Panc1 (cell line): ENCODE results near the gene ZBTB20. TPM values are rescaled to one million over a fixed set of nuclear protein-coding genes. Genes with fewer than 3 reads are reported as not detected.

Experiments used
- ATAC-seq: fragments of 200-7000 bp; cut with Tn5 transposase; 2 replicates; pipeline ENCODE4 v1.9.1; 2020; ENCODE audit warnings: mild to moderate bottlenecking, moderate library complexity
- BruUV-seq: library from RNA; stranded (reverse); fragments of 400-500 nt; replicated peaks from 2 replicates; lab custom pipeline; 2021; lab: Mats Ljungman, UMichigan
- CTCF ChIA-PET: fragments of 300-600 bp; sonication (Branson Sonifier 250); formaldehyde crosslinking; loops from one replicate; lab custom pipeline; 2022; ENCODE audit warnings: antibody characterized with exemption; lab: Charles Lee
- POLR2A ChIA-PET: fragments of 300-600 bp; sonication (Branson Sonifier 250); formaldehyde crosslinking; loops from one replicate; lab custom pipeline; 2022; ENCODE audit warnings: antibody characterized with exemption; lab: Charles Lee
- DNase-seq: peaks from one replicate; pipeline ENCODE4 v3.0.0-alpha.2; 2010; ENCODE audit warnings: low read depth, low spot score
- H3K27ac ChIP-seq: 2 replicates; pipeline ENCODE4 v1.5.1; 2011; ENCODE audit warnings: mild to moderate bottlenecking, low read length, inconsistent platforms
- H3K27me3 ChIP-seq: fragments of 200-500 bp; sonication (Bioruptor generic); 2 replicates; pipeline ENCODE4 v1.6.0; 2014; ENCODE audit warnings: low read length, inconsistent platforms; ENCODE audit not compliant: control insufficient read depth, insufficient read depth
- H3K36me3 ChIP-seq: fragments of 200-500 bp; sonication (Bioruptor generic); 2 replicates; pipeline ENCODE4 v1.5.1; 2014; ENCODE audit warnings: inconsistent platforms, mild to moderate bottlenecking, low read length, moderate library complexity; ENCODE audit not compliant: control insufficient read depth, insufficient read depth
- H3K4me1 ChIP-seq: 2 replicates; pipeline ENCODE4 v1.5.1; 2011; ENCODE audit warnings: inconsistent platforms, mild to moderate bottlenecking, low read length, moderate library complexity; ENCODE audit not compliant: control insufficient read depth, insufficient read depth
- H3K4me3 ChIP-seq, 2 experiments: 2 replicates each; pipeline ENCODE4 v1.5.1; 2011 to 2012; ENCODE audit warnings: low read depth in 2 of 2, low read length in 2 of 2, mild to moderate bottlenecking in 2 of 2, inconsistent platforms in 1 of 2, moderate library complexity in 1 of 2
- H3K9me3 ChIP-seq: fragments of 200-500 bp; sonication (Bioruptor generic); 2 replicates; pipeline ENCODE4 v1.5.1; 2014; ENCODE audit warnings: low read depth, mild to moderate bottlenecking, inconsistent platforms, low read length, moderate library complexity; ENCODE audit not compliant: control insufficient read depth, insufficient read depth
- POLR2AphosphoS5 ChIP-seq: IDR thresholded peaks from 2 replicates; pipeline ENCODE4 v1.6.1; 2012; ENCODE audit warnings: mild to moderate bottlenecking, low read depth, low read length, moderate library complexity
- SIN3A ChIP-seq: IDR thresholded peaks from 2 replicates; pipeline ENCODE4 v1.6.1; 2012; ENCODE audit warnings: low read depth, mild to moderate bottlenecking, low read length, moderate library complexity, borderline replicate concordance; ENCODE audit not compliant: insufficient read depth
- TCF7L2 ChIP-seq: IDR thresholded peaks from 2 replicates; pipeline ENCODE4 v1.6.1; 2011; ENCODE audit warnings: mild to moderate bottlenecking, low read depth, low read length, inconsistent platforms
- in situ Hi-C: cut with HindIII; loops from 2 replicates; pipeline ENCODE4 v1.10.0; 2016; ENCODE audit warnings: low sequenced_read_pairs, low pct_unique_long_range_greater_than_20kb
- intact Hi-C: fragments of 100-400 bp; cut with micrococcal nuclease; formaldehyde crosslinking; loops from one replicate; pipeline ENCODE4 v1.10.0; 2022; ENCODE audit not compliant: unreplicated experiment
- total RNA-seq: library from RNA; stranded (reverse); gene quantifications from one replicate; pipeline ENCODE4 v1.2.1, GENCODE V29; 2021; ENCODE audit not compliant: unreplicated experiment
- TF ChIP-seq, protein P1 (sequence below): fragments of 450-650 bp; IDR thresholded peaks from 2 replicates; pipeline ENCODE4 v1.5.1; 2017; ENCODE audit warnings: mild to moderate bottlenecking
- TF ChIP-seq, protein P2 (sequence below), 2 experiments: IDR thresholded peaks; 2 replicates each; pipeline ENCODE4 v1.6.1; 2011 to 2012; ENCODE audit warnings: low read depth in 2 of 2, control low read depth in 1 of 2, low read length in 1 of 2, mild to moderate bottlenecking in 1 of 2, moderate library complexity in 1 of 2; ENCODE audit not compliant: insufficient read depth in 1 of 2

ZBTB20 gene
- total RNA-seq, 1 experiment from 2014 or later, result 4.1 TPM

DNA sequence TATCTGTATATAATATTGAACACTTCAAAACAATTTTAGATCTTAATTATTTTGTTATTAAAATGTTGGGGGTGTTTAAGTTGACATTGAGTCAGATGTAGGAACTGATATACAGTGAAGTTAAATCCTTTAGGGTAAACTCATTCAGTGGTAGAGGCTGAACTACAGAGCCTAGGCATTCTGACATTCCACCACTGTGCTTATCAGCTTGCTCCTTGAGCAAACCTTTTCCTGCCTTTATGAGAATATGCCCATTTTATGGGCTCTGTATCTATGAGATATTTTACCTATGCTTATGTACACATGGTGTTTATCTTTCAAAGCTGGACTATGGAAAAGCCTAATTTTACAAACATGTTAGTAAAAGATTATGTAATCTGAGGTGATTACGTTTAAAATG is 407.5 kb downstream of the ZBTB20 start:
- H3K36me3 ChIP-seq, result no peaks in the 10 kb centered on the region
- no peak overlapping the region for H3K27ac ChIP-seq
- BruUV-seq, result no TSS peak
- CTCF ChIA-PET, result no interaction called here
- ATAC-seq (no peak), DNase-seq (no peak)
- no peak overlapping the region for H3K4me3 ChIP-seq
- H3K9me3 ChIP-seq, result peaks cover 2% of the 10 kb centered on the region; the same call in 1 of the 2 replicates
- in situ Hi-C loops, result no loop called here
- TF ChIP-seq POLR2AphosphoS5 (no peak), SIN3A (no peak), TCF7L2 (no peak)
- TF ChIP-seq, protein P1, sequence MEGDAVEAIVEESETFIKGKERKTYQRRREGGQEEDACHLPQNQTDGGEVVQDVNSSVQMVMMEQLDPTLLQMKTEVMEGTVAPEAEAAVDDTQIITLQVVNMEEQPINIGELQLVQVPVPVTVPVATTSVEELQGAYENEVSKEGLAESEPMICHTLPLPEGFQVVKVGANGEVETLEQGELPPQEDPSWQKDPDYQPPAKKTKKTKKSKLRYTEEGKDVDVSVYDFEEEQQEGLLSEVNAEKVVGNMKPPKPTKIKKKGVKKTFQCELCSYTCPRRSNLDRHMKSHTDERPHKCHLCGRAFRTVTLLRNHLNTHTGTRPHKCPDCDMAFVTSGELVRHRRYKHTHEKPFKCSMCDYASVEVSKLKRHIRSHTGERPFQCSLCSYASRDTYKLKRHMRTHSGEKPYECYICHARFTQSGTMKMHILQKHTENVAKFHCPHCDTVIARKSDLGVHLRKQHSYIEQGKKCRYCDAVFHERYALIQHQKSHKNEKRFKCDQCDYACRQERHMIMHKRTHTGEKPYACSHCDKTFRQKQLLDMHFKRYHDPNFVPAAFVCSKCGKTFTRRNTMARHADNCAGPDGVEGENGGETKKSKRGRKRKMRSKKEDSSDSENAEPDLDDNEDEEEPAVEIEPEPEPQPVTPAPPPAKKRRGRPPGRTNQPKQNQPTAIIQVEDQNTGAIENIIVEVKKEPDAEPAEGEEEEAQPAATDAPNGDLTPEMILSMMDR, result no peak
- TF ChIP-seq, protein P2, sequence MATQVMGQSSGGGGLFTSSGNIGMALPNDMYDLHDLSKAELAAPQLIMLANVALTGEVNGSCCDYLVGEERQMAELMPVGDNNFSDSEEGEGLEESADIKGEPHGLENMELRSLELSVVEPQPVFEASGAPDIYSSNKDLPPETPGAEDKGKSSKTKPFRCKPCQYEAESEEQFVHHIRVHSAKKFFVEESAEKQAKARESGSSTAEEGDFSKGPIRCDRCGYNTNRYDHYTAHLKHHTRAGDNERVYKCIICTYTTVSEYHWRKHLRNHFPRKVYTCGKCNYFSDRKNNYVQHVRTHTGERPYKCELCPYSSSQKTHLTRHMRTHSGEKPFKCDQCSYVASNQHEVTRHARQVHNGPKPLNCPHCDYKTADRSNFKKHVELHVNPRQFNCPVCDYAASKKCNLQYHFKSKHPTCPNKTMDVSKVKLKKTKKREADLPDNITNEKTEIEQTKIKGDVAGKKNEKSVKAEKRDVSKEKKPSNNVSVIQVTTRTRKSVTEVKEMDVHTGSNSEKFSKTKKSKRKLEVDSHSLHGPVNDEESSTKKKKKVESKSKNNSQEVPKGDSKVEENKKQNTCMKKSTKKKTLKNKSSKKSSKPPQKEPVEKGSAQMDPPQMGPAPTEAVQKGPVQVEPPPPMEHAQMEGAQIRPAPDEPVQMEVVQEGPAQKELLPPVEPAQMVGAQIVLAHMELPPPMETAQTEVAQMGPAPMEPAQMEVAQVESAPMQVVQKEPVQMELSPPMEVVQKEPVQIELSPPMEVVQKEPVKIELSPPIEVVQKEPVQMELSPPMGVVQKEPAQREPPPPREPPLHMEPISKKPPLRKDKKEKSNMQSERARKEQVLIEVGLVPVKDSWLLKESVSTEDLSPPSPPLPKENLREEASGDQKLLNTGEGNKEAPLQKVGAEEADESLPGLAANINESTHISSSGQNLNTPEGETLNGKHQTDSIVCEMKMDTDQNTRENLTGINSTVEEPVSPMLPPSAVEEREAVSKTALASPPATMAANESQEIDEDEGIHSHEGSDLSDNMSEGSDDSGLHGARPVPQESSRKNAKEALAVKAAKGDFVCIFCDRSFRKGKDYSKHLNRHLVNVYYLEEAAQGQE (IDR thresholded peaks at IDR 0.05; ENCODE audit: insufficient read depth in 1 of 2, low read depth in 2 of 2, low read length in 1 of 2), result no peak
- no peaks in the 10 kb centered on the region for H3K27me3 ChIP-seq
- POLR2A ChIA-PET, result no interaction called here
- intact Hi-C loops, result no loop called here
- H3K4me1 ChIP-seq, result no peaks in the 10 kb centered on the region

- H3K36me3 ChIP-seq, result no peaks in the 10 kb centered on the region
- no peak for DNase-seq
- ChIA-PET POLR2A (no interaction called here), CTCF (no interaction called here)
- in situ Hi-C loops (no loop called here), intact Hi-C loops (no loop called here)
- no peak for ATAC-seq
- no peak overlapping the region for H3K4me3 ChIP-seq
- H3K9me3 ChIP-seq, result 0 out of 2 replicates have a peak, but pooled peaks cover 3% of the 10 kb centered on the region
- H3K4me1 ChIP-seq, result no peaks in the 10 kb centered on the region
- H3K27ac ChIP-seq, result no peak overlapping the region
- no peaks in the 10 kb centered on the region for H3K27me3 ChIP-seq
- no TSS peak for BruUV-seq
- no peak for TF ChIP-seq POLR2AphosphoS5
- TF ChIP-seq, protein P2 (IDR thresholded peaks at IDR 0.05; ENCODE audit: insufficient read depth in 1 of 2, low read depth in 2 of 2, low read length in 1 of 2), result no peak
- no peak for TF ChIP-seq TCF7L2
- TF ChIP-seq SIN3A, result no peak
- TF ChIP-seq, protein P1, result no peak
Measured at GRCh38 chr3:114732353-114732752, 414.7 kb downstream of the ZBTB20 start.
